GM06990 (cell line): ENCODE results near the gene KRT17.
"Not testable (repeated sequence)": the region's sequence is repeated elsewhere in the genome, so short reads cannot be mapped to it uniquely, and the experiment has no call there.

Experiments
- DNase-seq: peaks from one replicate; pipeline ENCODE4 v3.0.0-alpha.2; 2011; ENCODE audit not compliant: insufficient read length; ENCODE audit errors: extremely low read depth
- H3K27me3 ChIP-seq: replicated peaks from 2 replicates; pipeline ENCODE4 v1.6.0; 2011; ENCODE audit warnings: low read length; ENCODE audit not compliant: control insufficient read depth, insufficient read depth
- H3K36me3 ChIP-seq: 2 replicates; pipeline ENCODE4 v1.5.1; 2011; ENCODE audit warnings: low read length; ENCODE audit not compliant: control insufficient read depth, insufficient read depth
- H3K4me3 ChIP-seq: replicated peaks from 2 replicates; pipeline ENCODE4 v1.5.1; 2011; ENCODE audit warnings: low read depth, mild to moderate bottlenecking, control low read depth, low read length
- CTCF ChIP-seq: IDR thresholded peaks from 2 replicates; pipeline ENCODE4 v1.5.1; 2011; ENCODE audit warnings: low read length, control low read depth, mild to moderate bottlenecking, inconsistent platforms; ENCODE audit not compliant: insufficient read depth, poor library complexity, severe bottlenecking

KRT17 gene

GRCh38 chr17:41578538-41578937 is 45.8 kb downstream of the KRT17 start:
- H3K27me3 ChIP-seq: peaks cover 1% of the 10 kb centered on the region
- H3K4me3 ChIP-seq: no peak overlapping the region
- no peaks in the 10 kb centered on the region for H3K36me3 ChIP-seq
- no peak for DNase-seq
- no peak for TF ChIP-seq CTCF

GRCh38 chr17:41576740-41577139 is 47.6 kb downstream of the KRT17 start:
- not testable (repeated sequence) for DNase-seq, H3K27me3 ChIP-seq, H3K4me3 ChIP-seq, H3K36me3 ChIP-seq

- TF ChIP-seq CTCF: no peak
- no peak for DNase-seq
- Histone ChIP-seq H3K36me3 (no peaks in the 10 kb centered on the region), H3K4me3 (no peak overlapping the region), H3K27me3 (peaks cover 1% of the 10 kb centered on the region)
These were observed 49.0 kb downstream of the KRT17 start for GRCh38 chr17:41575336-41575735.

DNA sequence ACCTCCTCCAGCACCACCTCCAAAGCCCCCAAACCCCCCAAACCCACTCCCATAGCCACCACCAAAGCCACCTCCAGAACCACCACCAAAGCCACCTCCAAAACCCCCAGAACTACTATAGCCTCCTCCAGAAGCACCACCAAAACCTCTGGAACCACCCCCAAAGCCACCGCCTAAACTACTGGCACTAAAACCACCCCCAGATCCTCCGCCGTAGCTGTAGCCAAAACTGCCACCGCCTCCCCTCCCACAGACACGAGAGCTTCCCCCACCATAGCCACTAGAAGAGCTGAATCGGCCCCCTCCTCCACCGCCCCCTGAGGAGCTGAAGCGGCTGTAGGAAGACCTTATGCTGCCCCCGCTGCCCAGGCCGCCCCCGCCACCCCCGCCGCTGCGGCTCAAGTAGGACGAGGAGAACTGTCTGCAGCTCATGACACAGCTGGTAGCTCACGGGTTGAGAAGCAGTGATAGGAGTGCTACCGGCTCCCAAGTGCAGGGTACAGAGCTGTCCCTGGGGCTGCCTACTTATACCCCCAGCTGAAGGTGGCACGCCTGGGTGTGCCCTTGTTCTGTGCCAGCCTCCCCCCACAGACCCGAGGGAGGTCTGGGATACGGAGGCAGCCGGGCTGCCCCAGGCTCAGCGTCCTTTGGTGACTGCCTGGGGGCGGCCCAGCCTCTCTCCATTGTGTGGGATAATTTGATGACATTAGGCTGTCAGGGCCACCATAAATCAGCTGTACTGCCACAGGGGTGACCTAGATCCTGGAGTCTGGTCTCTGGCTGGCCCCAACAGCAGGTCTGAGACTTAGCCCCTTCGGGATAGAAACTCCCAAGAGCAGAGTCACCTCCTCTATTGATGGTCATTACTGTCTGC is 52.6 kb downstream of the KRT17 start, which contains the start of gene KRT9:
KRT9 (minus strand) TSS at position 499 of the 874 bp plus-strand sequence; CDS start at position 432, 67 bp downstream.
- Histone ChIP-seq H3K4me3 (no peak within 1 kb of the TSS), H3K36me3 (no peaks in the 10 kb centered on the region), H3K27me3 (no peaks in the 10 kb centered on the region; the same call in none of the 2 replicates)
- TF ChIP-seq CTCF: no peak
- DNase-seq: no peak
